ENCODE data around the gene TTC9.

- TF ChIP-seq CTCF (IDR thresholded peaks at IDR 0.05 in 2 of 3, conservative IDR thresholded peaks at IDR 0.05 in 1 of 3; ENCODE audit: insufficient read depth in 2 of 3, low read depth in 1 of 3, low read length in 3 of 3) (no peak), TBP (optimal IDR thresholded peaks at IDR 0.05; ENCODE audit: low read depth, low read length) (no peak), BRF1 (IDR thresholded peaks at IDR 0.05; ENCODE audit: borderline replicate concordance, extremely low read depth, insufficient read length) (no peak), PTBP1 (IDR thresholded peaks at IDR 0.05; ENCODE audit: low read depth, low read length) (no peak), SPI1 (IDR thresholded peaks at IDR 0.05; ENCODE audit: borderline replicate concordance, low read depth, low read length) (no peak), POLR2A (conservative IDR thresholded peaks at IDR 0.05) (no peak)
Measured at GRCh38 chr14:70649803-70650202, 8.1 kb downstream of the TTC9 start.
